GM23248 (cell line): Measurements from ENCODE around the gene SPAAR. TPM values are rescaled to one million over a fixed set of nuclear protein-coding genes. Genes with fewer than 3 reads are reported as not detected.

Experiments used
- DNase-seq: peaks from one replicate; pipeline ENCODE4 v3.0.0-alpha.2; 2015
- H2AFZ ChIP-seq: fragments of 200-600 bp; sonication (generic); 2 replicates; pipeline ENCODE4 v1.6.1; 2016; ENCODE audit warnings: antibody characterized with exemption
- H3F3A ChIP-seq: fragments of 200-600 bp; sonication (generic); 2 replicates; pipeline ENCODE4 v1.6.1; 2016; ENCODE audit warnings: mild to moderate bottlenecking, antibody characterized with exemption, mixed run types; ENCODE audit not compliant: insufficient read depth
- H3K27ac ChIP-seq: fragments of 200-600 bp; sonication (generic); 2 replicates; pipeline ENCODE4 v1.5.1; 2016; ENCODE audit warnings: mild to moderate bottlenecking
- H3K27me3 ChIP-seq: fragments of 200-600 bp; sonication (generic); replicated peaks from 2 replicates; pipeline ENCODE4 v1.6.1; 2016; ENCODE audit warnings: mild to moderate bottlenecking; ENCODE audit not compliant: insufficient read depth
- H3K36me3 ChIP-seq: fragments of 200-600 bp; sonication (generic); 2 replicates; pipeline ENCODE4 v1.6.1; 2016; ENCODE audit warnings: low read depth, mild to moderate bottlenecking
- H3K4me1 ChIP-seq: fragments of 200-600 bp; sonication (generic); 2 replicates; pipeline ENCODE4 v1.6.1; 2016; ENCODE audit warnings: mild to moderate bottlenecking; ENCODE audit not compliant: insufficient read depth
- H3K4me2 ChIP-seq: fragments of 200-600 bp; sonication (generic); one replicate; pipeline ENCODE4 v1.6.1; 2016; ENCODE audit warnings: mild to moderate bottlenecking; ENCODE audit not compliant: unreplicated experiment
- H3K4me3 ChIP-seq: fragments of 200-600 bp; sonication (generic); 2 replicates; pipeline ENCODE4 v1.5.1; 2016; ENCODE audit warnings: mild to moderate bottlenecking
- H3K79me2 ChIP-seq: fragments of 200-600 bp; sonication (generic); 2 replicates; pipeline ENCODE4 v1.6.1; 2016; ENCODE audit warnings: mild to moderate bottlenecking; ENCODE audit not compliant: insufficient read depth
- H3K9ac ChIP-seq: fragments of 200-600 bp; sonication (generic); 2 replicates; pipeline ENCODE4 v1.6.1; 2016; ENCODE audit warnings: mild to moderate bottlenecking
- H3K9me2 ChIP-seq: fragments of 200-600 bp; sonication (generic); 2 replicates; pipeline ENCODE4 v1.6.1; 2016; ENCODE audit warnings: mixed run types, mild to moderate bottlenecking, moderate library complexity; ENCODE audit not compliant: insufficient read depth
- H3K9me3 ChIP-seq: fragments of 200-600 bp; sonication (generic); one replicate; pipeline ENCODE4 v1.6.1; 2017; ENCODE audit warnings: low read depth
- H4K20me1 ChIP-seq: fragments of 200-600 bp; sonication (generic); 2 replicates; pipeline ENCODE4 v1.6.0; 2016; ENCODE audit not compliant: insufficient read depth
- EZH2 ChIP-seq: fragments of 200-600 bp; sonication (generic); IDR thresholded peaks from 2 replicates; pipeline ENCODE4 v1.6.1; 2018; ENCODE audit warnings: antibody characterized with exemption, mild to moderate bottlenecking; ENCODE audit not compliant: insufficient read depth, poor library complexity, severe bottlenecking
- EZH2phosphoT487 ChIP-seq: fragments of 200-600 bp; sonication (generic); IDR thresholded peaks from 2 replicates; pipeline ENCODE4 v1.6.1; 2018; ENCODE audit warnings: antibody characterized with exemption, moderate library complexity, mild to moderate bottlenecking, low read depth; ENCODE audit not compliant: insufficient read depth
- WGBS, 2 experiments: methylation state at CpG; one replicate each; pipeline ENCODE4 v1.1.6; 2015 to 2017; ENCODE audit warnings: low lambda C conversion rate in 2 of 2, low coverage in 1 of 2; ENCODE audit errors: missing lambda C conversion rate in 2 of 2; 5-methylcytosine and 5-hydroxymethylcytosine counted together
- in situ Hi-C: fragments of 300-500 bp; cut with MboI; formaldehyde crosslinking; loops from 2 replicates; pipeline ENCODE4 v1.15.0; 2020
- polyA plus RNA-seq: library from polyadenylated mRNA; unstranded; fragments of >200 nt; fragmentation: Nextera tagmentation; extraction: Ambion mirVana; gene quantifications from 2 replicates; pipeline ENCODE4 v1.2.1, GENCODE V29; 2016
- total RNA-seq: library from RNA; depleted of rRNA; stranded (reverse); fragments of >200 nt; shearing (Covaris generic); gene quantifications from 2 replicates; pipeline ENCODE4 v1.2.3, GENCODE V29; 2014

SPAAR gene
- total and polyA plus RNA-seq, 2 experiments from 2014 or later: 0.39 TPM; not detected in 1

GRCh38 chr9:35948451-35948850 is 39.2 kb downstream of the SPAAR start:
- Histone ChIP-seq H3K79me2 (no peaks in the 10 kb centered on the region), H3K4me1 (peaks cover 31% of the 10 kb centered on the region), H3K4me2 (no peak overlapping the region), H3K27me3 (no peaks in the 10 kb centered on the region), H3F3A (peaks cover 16% of the 10 kb centered on the region), H3K9ac (no peak overlapping the region), H3K4me3 (no peak overlapping the region), H2AFZ (no peak overlapping the region), H4K20me1 (no peaks in the 10 kb centered on the region), H3K9me3 (no peaks in the 10 kb centered on the region), H3K36me3 (no peaks in the 10 kb centered on the region), H3K9me2 (no peaks in the 10 kb centered on the region), H3K27ac (no peak overlapping the region)
- in situ Hi-C loops: no loop called here
- no peak for DNase-seq
- no peak for TF ChIP-seq EZH2phosphoT487
- no peak for TF ChIP-seq EZH2
- 50 to 61% methylated on average over 2 of the region's 2 CpGs for WGBS, 2 experiments

- Histone ChIP-seq H3F3A (peaks cover 16% of the 10 kb centered on the region), H3K4me3 (no peak overlapping the region), H3K27me3 (no peaks in the 10 kb centered on the region), H3K4me2 (no peak overlapping the region), H3K9ac (no peak overlapping the region), H3K9me2 (no peaks in the 10 kb centered on the region), H3K4me1 (peaks cover 31% of the 10 kb centered on the region), H3K9me3 (no peaks in the 10 kb centered on the region), H2AFZ (0 out of 2 replicates have a peak overlapping the region, but pooled peaks have one; percentile 18), H3K36me3 (no peaks in the 10 kb centered on the region), H4K20me1 (no peaks in the 10 kb centered on the region), H3K79me2 (no peaks in the 10 kb centered on the region), H3K27ac (no peak overlapping the region)
- in situ Hi-C loops: no loop called here
- 67 to 68% methylated on average over 2 of the region's 2 CpGs for WGBS, 2 experiments
- TF ChIP-seq EZH2 (no peak), EZH2phosphoT487 (no peak)
- no peak for DNase-seq
Observed at GRCh38 chr9:35948901-35949318, 39.6 kb downstream of the SPAAR start.

- no peak overlapping the region for H3K4me3 ChIP-seq
- peak; percentile 76 for DNase-seq
- no peaks in the 10 kb centered on the region for H3K9me2 ChIP-seq
- no peaks in the 10 kb centered on the region for H3K9me3 ChIP-seq
- H3K27ac ChIP-seq: peak overlapping the region; percentile 48
- no peaks in the 10 kb centered on the region for H3K79me2 ChIP-seq
- no peak overlapping the region for H3K9ac ChIP-seq
- H4K20me1 ChIP-seq: no peaks in the 10 kb centered on the region
- no peak overlapping the region for H3K4me2 ChIP-seq
- in situ Hi-C loops: no loop called here
- no peaks in the 10 kb centered on the region for H3K27me3 ChIP-seq
- TF ChIP-seq EZH2phosphoT487 (no peak), EZH2 (no peak)
- peaks cover 29% of the 10 kb centered on the region for H3K4me1 ChIP-seq
- WGBS, 2 experiments: 15 to 25% methylated on average over 6 of the region's 6 CpGs
- peaks cover 16% of the 10 kb centered on the region for H3F3A ChIP-seq
- no peaks in the 10 kb centered on the region for H3K36me3 ChIP-seq
- peak overlapping the region; percentile 57 for H2AFZ ChIP-seq
Observed at GRCh38 chr9:35951736-35952135, 42.4 kb downstream of the SPAAR start.

- WGBS, 2 experiments: 87 to 90% methylated on average over 6 of the region's 6 CpGs
- Histone ChIP-seq H4K20me1 (no peaks in the 10 kb centered on the region), H3F3A (peaks cover 16% of the 10 kb centered on the region), H2AFZ (peak overlapping the region; percentile 22; the same call in 1 of the 2 replicates), H3K27ac (peak overlapping the region; percentile 48; the same call in 1 of the 2 replicates), H3K4me2 (no peak overlapping the region), H3K79me2 (no peaks in the 10 kb centered on the region), H3K27me3 (no peaks in the 10 kb centered on the region), H3K36me3 (no peaks in the 10 kb centered on the region), H3K4me3 (no peak overlapping the region), H3K9me3 (no peaks in the 10 kb centered on the region), H3K4me1 (peaks cover 24% of the 10 kb centered on the region), H3K9ac (no peak overlapping the region), H3K9me2 (no peaks in the 10 kb centered on the region)
- DNase-seq: no peak
- no peak for TF ChIP-seq EZH2
- no peak for TF ChIP-seq EZH2phosphoT487
- in situ Hi-C loops: no loop called here
Observed at GRCh38 chr9:35952526-35953191, 43.4 kb downstream of the SPAAR start.
